Vagina (tissue), 2 donors: ENCODE measurements around the gene TMEM30A.

Experiments used
- CTCF ChIP-seq, 3 experiments: fragments of 450-650 bp in 2 of 3; fragments of 200-600 bp in 1 of 3; sonication (generic) in 1 of 3; IDR thresholded peaks; one replicate each; pipeline ENCODE4 v1.5.1; 2017 to 2019; ENCODE audit warnings: antibody characterized with exemption in 3 of 3, mild to moderate bottlenecking in 2 of 3, moderate library complexity in 2 of 3
- POLR2AphosphoS5 ChIP-seq, 2 donors: sonication (generic); formaldehyde crosslinking; IDR thresholded peaks; one replicate each; pipeline ENCODE4 v1.9.0; 2017; ENCODE audit warnings: antibody characterized with exemption in 2 of 2, mild to moderate bottlenecking in 2 of 2, low read depth in 1 of 2; ENCODE audit not compliant: insufficient read depth in 1 of 2

GRCh38 chr6:75292555-75292954 lies 8.0 kb upstream of the TMEM30A start:
- no peak for TF ChIP-seq CTCF (IDR thresholded peaks at IDR 0.05)
- TF ChIP-seq POLR2AphosphoS5 (IDR thresholded peaks at IDR 0.05; ENCODE audit: insufficient read depth in 1 of 2, low read depth in 1 of 2): no peak
